Measurements from ENCODE around the gene DSC1. TPM values are rescaled to one million over a fixed set of nuclear protein-coding genes. Genes with fewer than 3 reads are reported as not detected.

DSC1 gene
- total RNA-seq, 2 experiments from 2014 or later = 0.20 to 0.24 TPM

DNA sequence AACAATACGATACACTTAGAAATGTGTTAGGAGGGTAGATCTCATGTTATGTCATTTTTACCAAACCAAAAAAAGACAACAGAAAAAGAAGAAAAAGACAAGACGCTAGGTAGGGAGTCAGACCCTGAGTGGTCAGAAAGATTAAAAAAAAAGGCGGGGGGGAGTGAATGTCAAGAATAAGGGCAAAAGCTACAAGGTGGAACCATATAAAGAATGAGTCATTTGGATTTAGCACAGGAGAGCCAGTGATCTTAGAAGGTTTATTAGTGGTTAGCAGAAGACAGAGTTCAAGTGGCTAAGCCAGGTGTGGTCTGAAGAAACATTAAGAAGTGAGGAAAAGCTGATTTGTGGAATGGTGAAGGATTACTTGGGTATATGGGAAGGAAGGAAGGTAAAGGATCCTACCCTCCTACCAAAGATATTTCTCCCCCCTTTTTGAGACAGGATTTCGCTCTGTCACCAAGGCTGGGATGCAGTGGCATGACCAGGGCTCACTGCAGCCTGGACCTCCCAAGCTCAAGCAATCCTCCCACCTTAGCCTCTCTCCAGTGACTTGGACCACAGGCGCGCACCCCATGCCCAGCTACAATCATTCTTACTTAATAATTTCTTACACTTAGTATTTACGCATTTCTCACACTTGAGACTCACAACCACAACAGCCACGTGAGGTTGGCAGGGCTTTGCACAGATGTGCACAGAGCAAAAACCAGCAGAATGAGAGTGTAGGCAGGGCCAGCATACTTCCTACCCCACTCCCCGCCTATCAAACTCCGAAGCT is 63.0 kb downstream of the DSC1 start:
- intact Hi-C loops (cut with micrococcal nuclease) = no loop called here

DNA sequence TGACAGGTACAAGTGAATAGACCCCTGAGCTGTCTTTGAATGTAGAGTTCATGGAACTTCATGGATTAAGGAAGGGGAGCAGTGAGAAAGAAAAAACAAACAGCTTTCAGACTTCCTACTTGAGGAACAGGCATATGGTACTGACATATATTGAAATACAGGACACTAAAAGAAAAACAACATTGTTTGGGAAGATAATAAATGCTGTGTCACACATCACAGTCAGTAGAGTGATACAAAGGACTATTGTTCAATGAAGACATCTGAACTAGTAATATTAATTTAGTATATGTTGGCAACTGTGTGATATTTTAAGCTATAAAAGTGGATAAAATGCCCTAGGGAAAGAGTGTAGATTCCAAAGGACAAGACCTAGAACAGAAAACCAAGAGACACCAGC is 63.8 kb downstream of the DSC1 start:
- H3K4me3 Mint-ChIP-seq = no peak overlapping the region
- no peak overlapping the region for H3K27ac Mint-ChIP-seq
- H3K27me3 Mint-ChIP-seq (ENCODE audit: low read depth) = peaks cover 19% of the 10 kb centered on the region
- H3K4me1 Mint-ChIP-seq (ENCODE audit: low read depth) = no peaks in the 10 kb centered on the region
- H3K9me3 Mint-ChIP-seq = peaks cover 3% of the 10 kb centered on the region
- CTCF ChIA-PET = no interaction called here
- intact Hi-C loops (cut with micrococcal nuclease) = no loop called here
- H3K36me3 Mint-ChIP-seq (ENCODE audit: low read depth) = no peaks in the 10 kb centered on the region
- DNase-seq = no peak

More for the DNA sequence above, 63.0 kb downstream of the DSC1 start:
- Mint-ChIP-seq H3K4me1 (ENCODE audit: low read depth) (no peaks in the 10 kb centered on the region), H3K36me3 (ENCODE audit: low read depth) (no peaks in the 10 kb centered on the region), H3K27ac (no peak overlapping the region), H3K27me3 (ENCODE audit: low read depth) (peaks cover 19% of the 10 kb centered on the region), H3K9me3 (peaks cover 3% of the 10 kb centered on the region), H3K4me3 (no peak overlapping the region)
- DNase-seq = no peak
- CTCF ChIA-PET = no interaction called here

DNA sequence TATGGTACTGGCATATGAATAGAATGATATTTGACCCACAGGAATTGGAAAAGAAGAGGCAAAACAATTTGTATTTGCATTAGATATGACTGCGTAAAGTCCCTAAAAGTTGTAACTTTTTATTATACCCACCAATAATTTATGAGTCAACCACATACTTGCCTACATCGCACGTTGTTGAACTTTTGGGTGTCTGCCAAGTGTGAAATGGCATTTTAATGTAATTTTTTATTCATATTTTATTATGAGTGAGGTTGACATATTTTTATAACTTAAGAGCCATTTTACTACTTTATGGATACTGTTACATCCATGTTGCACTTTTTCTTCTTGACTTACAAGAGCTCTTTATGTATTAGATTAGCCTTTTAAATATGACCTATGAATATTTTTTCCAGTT is 65.0 kb downstream of the DSC1 start:
- Mint-ChIP-seq H3K9me3 (peaks cover 3% of the 10 kb centered on the region), H3K27me3 (ENCODE audit: low read depth) (peaks cover 20% of the 10 kb centered on the region), H3K4me1 (ENCODE audit: low read depth) (no peaks in the 10 kb centered on the region), H3K27ac (no peak overlapping the region), H3K36me3 (ENCODE audit: low read depth) (no peaks in the 10 kb centered on the region), H3K4me3 (no peak overlapping the region)
- intact Hi-C loops (cut with micrococcal nuclease) = no loop called here
- CTCF ChIA-PET = interaction anchor here (0.6 to 0.7 kb wide), 2 partner anchors 80 to 274 kb away, joined by 3 read pairs; no protein-coding TSS in a partner anchor
- no peak for DNase-seq

DNA sequence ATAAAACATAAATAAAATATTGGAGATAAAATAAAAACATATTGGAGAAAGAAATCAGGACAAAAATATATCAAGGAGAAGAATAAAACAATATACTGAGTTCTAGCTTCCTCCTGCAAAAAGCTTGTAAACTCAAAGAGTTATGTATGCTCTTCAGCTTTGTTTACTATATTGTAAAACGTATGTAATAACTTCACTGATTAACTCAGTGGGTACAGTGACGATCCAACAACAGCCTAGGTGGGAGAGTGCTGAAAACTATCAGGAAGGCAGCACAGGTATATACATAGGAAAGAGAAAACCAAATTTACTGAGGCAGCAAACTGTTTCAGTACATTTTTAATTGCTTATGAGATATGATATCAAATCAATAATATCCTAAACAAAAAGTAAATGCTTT is 68.8 kb downstream of the DSC1 start:
- Mint-ChIP-seq H3K27me3 (ENCODE audit: low read depth) (peaks cover 4% of the 10 kb centered on the region), H3K9me3 (peaks cover 3% of the 10 kb centered on the region), H3K27ac (no peak overlapping the region), H3K4me1 (ENCODE audit: low read depth) (no peaks in the 10 kb centered on the region), H3K4me3 (no peak overlapping the region), H3K36me3 (ENCODE audit: low read depth) (no peaks in the 10 kb centered on the region)
- intact Hi-C loops (cut with micrococcal nuclease) = no loop called here
- CTCF ChIA-PET = no interaction called here
- DNase-seq = no peak

DNA sequence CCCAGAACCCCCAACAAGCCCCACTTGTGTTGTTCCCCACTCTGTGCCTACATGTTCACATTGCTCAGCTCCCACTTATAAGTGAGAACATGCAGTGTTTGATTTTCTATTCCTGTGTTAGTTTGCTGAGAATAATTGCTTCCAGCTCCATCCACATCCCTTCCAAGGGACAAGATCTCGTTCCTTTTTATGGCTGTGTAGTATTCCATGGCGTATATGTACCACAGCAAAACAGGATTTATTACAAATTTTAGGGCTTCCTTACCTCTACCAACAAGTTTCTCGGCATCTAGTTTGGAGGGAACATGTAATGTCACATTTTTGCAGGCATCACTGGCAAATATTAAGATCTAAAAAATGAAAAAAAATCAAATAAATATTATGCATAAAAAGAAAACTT is 69.4 kb downstream of the DSC1 start:
- DNase-seq = no peak
- Mint-ChIP-seq H3K4me1 (ENCODE audit: low read depth) (no peaks in the 10 kb centered on the region), H3K9me3 (peaks cover 3% of the 10 kb centered on the region), H3K27ac (no peak overlapping the region), H3K27me3 (ENCODE audit: low read depth) (peaks cover 2% of the 10 kb centered on the region), H3K36me3 (ENCODE audit: low read depth) (no peaks in the 10 kb centered on the region), H3K4me3 (no peak overlapping the region)
- CTCF ChIA-PET = no interaction called here
- intact Hi-C loops (cut with micrococcal nuclease) = no loop called here

DNA sequence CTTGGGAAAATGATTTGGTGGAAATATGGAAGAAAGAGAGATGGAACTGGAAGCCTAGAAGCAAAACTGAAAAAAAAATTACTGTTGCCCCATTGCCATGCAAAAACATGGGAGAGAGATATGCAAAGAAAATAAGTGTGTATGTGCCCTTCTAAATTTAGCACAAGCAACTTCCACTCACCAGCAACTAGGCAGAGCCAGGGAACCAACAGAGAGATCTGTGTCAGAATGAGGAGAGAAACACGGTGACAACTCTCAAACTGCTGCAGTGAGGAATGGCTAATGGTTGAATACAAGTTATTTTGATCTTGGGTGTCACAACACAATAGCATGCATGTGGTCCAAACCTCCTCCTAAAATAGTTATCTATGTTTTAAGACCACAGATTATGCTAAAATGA is 71.3 kb downstream of the DSC1 start:
- peaks cover 2% of the 10 kb centered on the region for H3K27me3 Mint-ChIP-seq (ENCODE audit: low read depth)
- no peak overlapping the region for H3K4me3 Mint-ChIP-seq
- no peak for DNase-seq
- H3K36me3 Mint-ChIP-seq (ENCODE audit: low read depth) = no peaks in the 10 kb centered on the region
- no peaks in the 10 kb centered on the region for H3K4me1 Mint-ChIP-seq (ENCODE audit: low read depth)
- peaks cover 3% of the 10 kb centered on the region for H3K9me3 Mint-ChIP-seq
- intact Hi-C loops (cut with micrococcal nuclease) = no loop called here
- no peak overlapping the region for H3K27ac Mint-ChIP-seq
- CTCF ChIA-PET = no interaction called here

DNA sequence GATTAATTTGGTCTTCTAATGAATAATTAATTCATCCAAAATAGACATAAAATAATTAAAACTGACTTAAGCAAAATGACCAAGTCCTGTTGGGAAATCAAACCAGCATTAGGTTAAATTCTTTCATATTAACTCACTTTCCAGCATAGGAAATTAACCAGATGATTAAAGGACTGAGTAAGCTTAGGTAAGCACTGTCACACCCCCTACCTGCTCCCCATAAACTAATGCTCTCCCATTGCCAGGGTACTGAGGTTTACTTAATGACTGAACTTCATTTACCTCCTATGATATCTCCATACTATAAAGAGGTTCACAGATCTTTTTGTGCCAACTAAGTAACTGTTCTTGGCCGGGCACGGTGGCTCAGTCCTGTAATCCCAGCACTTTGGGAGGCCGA is 74.1 kb downstream of the DSC1 start:
- no peak for DNase-seq
- Mint-ChIP-seq H3K4me1 (ENCODE audit: low read depth) (no peaks in the 10 kb centered on the region), H3K36me3 (ENCODE audit: low read depth) (no peaks in the 10 kb centered on the region), H3K4me3 (no peak overlapping the region), H3K9me3 (no peaks in the 10 kb centered on the region), H3K27ac (no peak overlapping the region), H3K27me3 (ENCODE audit: low read depth) (peaks cover 2% of the 10 kb centered on the region)
- CTCF ChIA-PET = interaction anchor here (0.7 kb wide), 1 partner anchor 796 kb away, joined by 3 read pairs; no protein-coding TSS in a partner anchor
- intact Hi-C loops (cut with micrococcal nuclease) = no loop called here

DNA sequence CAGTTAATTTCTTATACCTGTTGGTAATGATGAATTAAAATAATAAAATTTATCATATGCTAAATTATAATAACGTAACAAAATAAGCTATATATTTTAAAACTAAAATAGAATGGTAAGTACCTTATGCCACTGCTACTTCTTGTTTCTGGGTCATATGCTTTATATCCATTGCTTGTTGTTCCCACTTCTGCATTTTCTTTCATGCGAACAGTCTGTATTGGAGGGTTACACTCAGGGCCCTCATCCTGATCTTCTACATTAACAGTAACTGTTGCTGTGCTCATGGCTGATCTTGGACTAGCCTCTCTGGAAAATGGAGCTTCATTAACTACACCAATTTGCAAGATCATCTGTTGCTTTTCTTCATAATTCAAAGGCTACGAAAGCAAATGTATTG is 82.7 kb downstream of the DSC1 start:
- Mint-ChIP-seq H3K36me3 (ENCODE audit: low read depth) (no peaks in the 10 kb centered on the region), H3K27me3 (ENCODE audit: low read depth) (no peaks in the 10 kb centered on the region), H3K4me1 (ENCODE audit: low read depth) (no peaks in the 10 kb centered on the region), H3K27ac (no peak overlapping the region), H3K4me3 (no peak overlapping the region), H3K9me3 (no peaks in the 10 kb centered on the region)
- CTCF ChIA-PET = no interaction called here
- intact Hi-C loops (cut with micrococcal nuclease) = no loop called here
- no peak for DNase-seq

Other genes with a start within 250 kb of the DSC1 start
- gene DSC3, start 120.1 kb downstream of the DSC1 start, total RNA-seq = not detected
- gene DSC2, start 60.4 kb downstream of the DSC1 start, total RNA-seq = under 1 TPM in 1 of 2 experiments, not detected in 1; 0.02 TPM
- gene DSG1, start 155.3 kb upstream of the DSC1 start, total RNA-seq = not detected
- not detected for gene DSG4, start 213.9 kb upstream of the DSC1 start, total RNA-seq

Measured in activated naive CD4-positive, alpha-beta T cell treated with anti-CD3 and anti-CD28 coated beads for 36 hours (primary cell).